Measurements from ENCODE around the gene C16orf74.
A peak's percentile ranks its signal among the peaks of the same experiment; 100 is the strongest.

The C16orf74 gene

GRCh38 chr16:85698459-85698891 is 52.4 kb downstream of the C16orf74 start:
- DNase-seq (ENCODE audit: low read depth): no peak
- no peak overlapping the region for H3K4me3 ChIP-seq (ENCODE audit: low read length)
- no peak for TF ChIP-seq CTCF (IDR thresholded peaks at IDR 0.05; ENCODE audit: insufficient read depth, low read depth, low read length, missing control alignments)

- H3K4me3 ChIP-seq (ENCODE audit: low read length): no peak overlapping the region
- DNase-seq (ENCODE audit: low read depth): peak; percentile 72
- TF ChIP-seq CTCF (IDR thresholded peaks at IDR 0.05; ENCODE audit: insufficient read depth, low read depth, low read length, missing control alignments): no peak
Measured at GRCh38 chr16:85697431-85697830, 53.5 kb downstream of the C16orf74 start.

GRCh38 chr16:85696781-85697180 is 54.1 kb downstream of the C16orf74 start:
- DNase-seq (ENCODE audit: low read depth): peak; percentile 76
- H3K4me3 ChIP-seq (ENCODE audit: low read length): no peak overlapping the region

GRCh38 chr16:85695196-85696128 is 55.4 kb downstream of the C16orf74 start:
- TF ChIP-seq CTCF (IDR thresholded peaks at IDR 0.05; ENCODE audit: insufficient read depth, low read depth, low read length, missing control alignments): no peak
- no peak overlapping the region for H3K4me3 ChIP-seq (ENCODE audit: low read length)
- DNase-seq (ENCODE audit: low read depth): no peak

More at GRCh38 chr16:85696781-85697180, 54.1 kb downstream of the C16orf74 start:
- no peak for TF ChIP-seq CTCF (IDR thresholded peaks at IDR 0.05; ENCODE audit: insufficient read depth, low read depth, low read length, missing control alignments)

- no peak overlapping the region for H3K4me3 ChIP-seq (ENCODE audit: low read length)
- TF ChIP-seq CTCF (IDR thresholded peaks at IDR 0.05; ENCODE audit: insufficient read depth, low read depth, low read length, missing control alignments): no peak
- no peak for DNase-seq (ENCODE audit: low read depth)
Measured at GRCh38 chr16:85690469-85691064, 60.3 kb downstream of the C16orf74 start.

GRCh38 chr16:85689950-85690320 is 61.0 kb downstream of the C16orf74 start:
- no peak for TF ChIP-seq CTCF (IDR thresholded peaks at IDR 0.05; ENCODE audit: insufficient read depth, low read depth, low read length, missing control alignments)

More at GRCh38 chr16:85689950-85690320, 61.0 kb downstream of the C16orf74 start:
- DNase-seq (ENCODE audit: low read depth): no peak
- H3K4me3 ChIP-seq (ENCODE audit: low read length): no peak overlapping the region

Data from epithelial cell of esophagus (primary cell).